ENCODE data around the gene NIPAL1.

DNA sequence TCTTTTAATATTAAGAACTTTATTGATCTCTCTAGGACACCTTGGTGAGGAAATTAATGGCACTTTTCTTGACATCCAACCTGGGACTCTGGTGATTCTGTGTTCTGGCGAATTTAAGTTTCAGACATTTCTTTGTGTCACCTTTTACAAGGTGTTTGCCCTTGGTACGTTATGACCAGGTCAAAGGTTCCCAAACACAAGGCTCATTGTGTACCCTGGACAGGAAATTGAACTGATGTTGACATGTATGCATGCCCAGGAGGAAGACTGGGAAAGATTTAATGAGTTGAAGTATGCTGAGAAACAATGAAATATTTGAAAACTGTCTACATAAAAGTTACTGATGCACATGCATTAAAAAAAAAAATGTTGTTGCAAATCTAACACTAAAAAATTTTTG, 22.1 kb downstream of the NIPAL1 start:
- no peak for TF ChIP-seq POLR2A (IDR thresholded peaks at IDR 0.05; ENCODE audit: low read length)
- no peak for TF ChIP-seq GATA1 (IDR thresholded peaks at IDR 0.05; ENCODE audit: low read depth, low read length)
